Peyer's patch (tissue), 4 donors: ENCODE results near the gene C1orf210.

Experiments used
- CTCF ChIP-seq, 6 experiments: fragments of 450-650 bp in 4 of 6; fragments of 200-600 bp in 2 of 6; sonication (generic) in 1 of 6; IDR thresholded peaks; one replicate each; pipeline ENCODE4 v1.5.1; 2017 to 2019; ENCODE audit warnings: antibody characterized with exemption in 6 of 6, mild to moderate bottlenecking in 3 of 6, moderate library complexity in 1 of 6
- POLR2A ChIP-seq, 2 donors: fragments of 450-650 bp; IDR thresholded peaks; one replicate each; pipeline ENCODE4 v1.5.1; 2017; ENCODE audit warnings: antibody characterized with exemption in 2 of 2, mild to moderate bottlenecking in 2 of 2, moderate library complexity in 2 of 2

- no peak for TF ChIP-seq POLR2A (IDR thresholded peaks at IDR 0.05)
- TF ChIP-seq CTCF (IDR thresholded peaks at IDR 0.05), result no peak
Measured at GRCh38 chr1:43282220-43283195, 2.9 kb downstream of the C1orf210 start.
